Measurements from ENCODE around the gene KDM5B.

DNA sequence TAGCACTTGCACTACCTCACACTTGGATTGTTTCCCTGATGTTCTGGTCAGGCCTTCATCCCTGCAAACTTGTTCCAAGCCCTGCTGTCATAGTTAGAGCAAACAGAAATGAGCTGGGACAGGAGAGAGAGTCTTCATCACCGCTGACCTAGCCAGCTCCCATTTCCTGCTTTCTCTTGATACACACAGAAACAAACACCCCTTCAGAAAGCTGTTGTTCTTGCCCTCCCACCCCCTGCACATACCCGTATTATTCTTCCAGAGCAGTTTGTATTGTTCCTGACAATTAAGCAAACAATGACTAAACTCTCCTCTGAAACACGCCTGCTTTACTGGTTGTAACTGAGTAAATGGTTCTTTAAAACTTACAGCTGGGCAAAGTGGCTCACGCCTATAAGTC, 95.1 kb downstream of the KDM5B start:
- TF ChIP-seq, protein P1, sequence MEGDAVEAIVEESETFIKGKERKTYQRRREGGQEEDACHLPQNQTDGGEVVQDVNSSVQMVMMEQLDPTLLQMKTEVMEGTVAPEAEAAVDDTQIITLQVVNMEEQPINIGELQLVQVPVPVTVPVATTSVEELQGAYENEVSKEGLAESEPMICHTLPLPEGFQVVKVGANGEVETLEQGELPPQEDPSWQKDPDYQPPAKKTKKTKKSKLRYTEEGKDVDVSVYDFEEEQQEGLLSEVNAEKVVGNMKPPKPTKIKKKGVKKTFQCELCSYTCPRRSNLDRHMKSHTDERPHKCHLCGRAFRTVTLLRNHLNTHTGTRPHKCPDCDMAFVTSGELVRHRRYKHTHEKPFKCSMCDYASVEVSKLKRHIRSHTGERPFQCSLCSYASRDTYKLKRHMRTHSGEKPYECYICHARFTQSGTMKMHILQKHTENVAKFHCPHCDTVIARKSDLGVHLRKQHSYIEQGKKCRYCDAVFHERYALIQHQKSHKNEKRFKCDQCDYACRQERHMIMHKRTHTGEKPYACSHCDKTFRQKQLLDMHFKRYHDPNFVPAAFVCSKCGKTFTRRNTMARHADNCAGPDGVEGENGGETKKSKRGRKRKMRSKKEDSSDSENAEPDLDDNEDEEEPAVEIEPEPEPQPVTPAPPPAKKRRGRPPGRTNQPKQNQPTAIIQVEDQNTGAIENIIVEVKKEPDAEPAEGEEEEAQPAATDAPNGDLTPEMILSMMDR (IDR thresholded peaks at IDR 0.05), result no peak
- no peak for TF ChIP-seq POLR2A (IDR thresholded peaks at IDR 0.05)

All from body of pancreas (tissue), 4 donors.